Stomach (tissue), 19 donors: ENCODE results near the gene TLR8. TPM values are rescaled to one million over a fixed set of nuclear protein-coding genes. Genes with fewer than 3 reads are reported as not detected.

Source experiments
- DNase-seq, 2 donors: peaks; one replicate each; pipeline versions ENCODE4 v3.0.0 to v3.0.0-alpha.2; 2013 to 2019
- H3K27ac ChIP-seq, 5 donors: fragments of 200-600 bp in 4 of 5; sonication (generic) in 4 of 5; one replicate each; pipeline ENCODE4 v1.5.1; 2013 to 2019; ENCODE audit warnings: mild to moderate bottlenecking in 1 of 5, moderate library complexity in 1 of 5
- H3K27me3 ChIP-seq, 3 donors: fragments of 200-600 bp; sonication (generic); one replicate each; pipeline ENCODE4 v1.5.1; 2017 to 2019; ENCODE audit warnings: mixed run types in 1 of 3
- H3K36me3 ChIP-seq, 4 donors: fragments of 200-600 bp; sonication (generic); 1 replicate in 3 of 4; 2 replicates in 1 of 4; pipeline ENCODE4 v1.5.1; 2016 to 2019
- H3K4me1 ChIP-seq, 4 donors: fragments of 200-600 bp; sonication (generic); one replicate each; pipeline ENCODE4 v1.5.1; 2016 to 2019
- H3K4me3 ChIP-seq, 4 donors: fragments of 200-600 bp; sonication (generic) in 3 of 4; one replicate each; pipeline ENCODE4 v1.5.1; 2016 to 2019; ENCODE audit warnings: mild to moderate bottlenecking in 1 of 4
- H3K9me3 ChIP-seq, 4 donors: fragments of 200-600 bp; sonication (generic); one replicate each; pipeline ENCODE4 v1.5.1; 2016 to 2019
- EP300 ChIP-seq: sonication (generic); formaldehyde crosslinking; IDR thresholded peaks from one replicate; pipeline ENCODE4 v1.6.1; 2017; ENCODE audit warnings: antibody characterized with exemption
- POLR2A ChIP-seq, 4 donors: fragments of 450-650 bp; IDR thresholded peaks; one replicate each; pipeline ENCODE4 v1.6.1; 2016; ENCODE audit warnings: antibody characterized with exemption in 4 of 4, control low read depth in 2 of 4, mild to moderate bottlenecking in 1 of 4, moderate library complexity in 1 of 4
- POLR2AphosphoS5 ChIP-seq, 3 donors: sonication (generic); formaldehyde crosslinking; IDR thresholded peaks; one replicate each; pipeline ENCODE4 v1.6.1; 2016; ENCODE audit warnings: antibody characterized with exemption in 3 of 3
- WGBS, 5 donors: extraction: QIAGEN DNeasy Blood & Tissue Kit in 3 of 5; methylation state at CpG; one replicate each; pipeline versions ENCODE4 v1.1.5 to v1.1.7; 2013 to 2018; 5-methylcytosine and 5-hydroxymethylcytosine counted together
- intact Hi-C: fragments of 100-400 bp; cut with DNase I; formaldehyde crosslinking; loops from one replicate; pipeline ENCODE4 v1.15.1; 2023; ENCODE audit warnings: low total_unique reads
- long read RNA-seq, 10 donors: transcript quantifications; one replicate each; lab custom pipeline, GENCODE V29; 2026
- polyA plus RNA-seq, 3 donors: library from polyadenylated mRNA; stranded (reverse); fragments of 200-250 nt; gene quantifications; one replicate each; pipeline ENCODE4 v1.2.3, GENCODE V29; 2013
- total RNA-seq, 5 donors: library from RNA; depleted of rRNA; stranded (reverse); fragments of >200 nt; gene quantifications; one replicate each; pipeline versions ENCODE4 v1.1.0 to v1.2.3, GENCODE V29; 2014 to 2016
- TF ChIP-seq, protein P1 (sequence below), 7 experiments: fragments of 450-650 bp in 4 of 7; fragments of 200-600 bp in 3 of 7; sonication (generic) in 3 of 7; IDR thresholded peaks; one replicate each; pipeline ENCODE4 v1.5.1; 2016 to 2019; ENCODE audit warnings: antibody characterized with exemption in 7 of 7, control low read depth in 2 of 7, mild to moderate bottlenecking in 1 of 7
- donor health status: healthy with polysubstance abuse.
- donor health status: Bipolar disorder and iron deficiency.
- donor health status: healthy.

TLR8 gene
- total RNA-seq: 1 to 10 TPM in 3 of 5 donors, not detected in 2; 1.5 to 4.0 (median 1.7) TPM
- under 1 TPM in 2 of 3 donors, not detected in 1; 0.13 to 0.31 TPM for polyA plus RNA-seq
- long read RNA-seq, donor 1: 0 reads
- long read RNA-seq, donor 2: 0 reads
- long read RNA-seq, donor 3: 0 reads
- long read RNA-seq, donor 4: 0 reads
- long read RNA-seq, donor 5: 0 reads
- long read RNA-seq, donor 6: 0 reads
- long read RNA-seq, donor 7: 0 reads
- long read RNA-seq, donor 8: 0 reads
- long read RNA-seq, donor 9: 0 reads
- long read RNA-seq, donor 10: 0 reads

- 80 to 87% (median 84%) methylated on average over 15 of the region's 15 CpGs for WGBS, 5 donors
These were observed at the start of gene TLR8 for GRCh38 chrX:12906046-12906761. Gene TLR8 (plus strand): TSS chrX:12906620. CDS start chrX:12906707, 87 bp downstream.

GRCh38 chrX:12865359-12865758 is 41.1 kb upstream of the TLR8 start:
- TF ChIP-seq, protein P1, sequence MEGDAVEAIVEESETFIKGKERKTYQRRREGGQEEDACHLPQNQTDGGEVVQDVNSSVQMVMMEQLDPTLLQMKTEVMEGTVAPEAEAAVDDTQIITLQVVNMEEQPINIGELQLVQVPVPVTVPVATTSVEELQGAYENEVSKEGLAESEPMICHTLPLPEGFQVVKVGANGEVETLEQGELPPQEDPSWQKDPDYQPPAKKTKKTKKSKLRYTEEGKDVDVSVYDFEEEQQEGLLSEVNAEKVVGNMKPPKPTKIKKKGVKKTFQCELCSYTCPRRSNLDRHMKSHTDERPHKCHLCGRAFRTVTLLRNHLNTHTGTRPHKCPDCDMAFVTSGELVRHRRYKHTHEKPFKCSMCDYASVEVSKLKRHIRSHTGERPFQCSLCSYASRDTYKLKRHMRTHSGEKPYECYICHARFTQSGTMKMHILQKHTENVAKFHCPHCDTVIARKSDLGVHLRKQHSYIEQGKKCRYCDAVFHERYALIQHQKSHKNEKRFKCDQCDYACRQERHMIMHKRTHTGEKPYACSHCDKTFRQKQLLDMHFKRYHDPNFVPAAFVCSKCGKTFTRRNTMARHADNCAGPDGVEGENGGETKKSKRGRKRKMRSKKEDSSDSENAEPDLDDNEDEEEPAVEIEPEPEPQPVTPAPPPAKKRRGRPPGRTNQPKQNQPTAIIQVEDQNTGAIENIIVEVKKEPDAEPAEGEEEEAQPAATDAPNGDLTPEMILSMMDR (IDR thresholded peaks at IDR 0.05): no peak
- TF ChIP-seq EP300 (no peak), POLR2AphosphoS5 (IDR thresholded peaks at IDR 0.05) (no peak), POLR2A (IDR thresholded peaks at IDR 0.05) (no peak)
- WGBS, 5 donors: 68 to 82% (median 71%) methylated on average over 7 of the region's 7 CpGs
- Histone ChIP-seq H3K4me3 (no peak overlapping the region), H3K27me3 (no peaks in the 10 kb centered on the region), H3K27ac (no peak overlapping the region), H3K36me3 (no peaks in the 10 kb centered on the region), H3K9me3 (peaks cover 0 to 24% (median 10%) of the 10 kb centered on the region in 4 donors), H3K4me1 (no peaks in the 10 kb centered on the region)
- intact Hi-C loops: no loop called here
- peak in 1 of 2 donors; percentile 33 for DNase-seq

More at GRCh38 chrX:12906046-12906761, at the start of gene TLR8:
- H3K4me3 ChIP-seq: peak within 1 kb of the TSS in 1 of 4 donors; percentile 11
- TF ChIP-seq POLR2A (IDR thresholded peaks at IDR 0.05) (no peak), POLR2AphosphoS5 (IDR thresholded peaks at IDR 0.05) (no peak), EP300 (no peak)
- TF ChIP-seq, protein P1 (IDR thresholded peaks at IDR 0.05): no peak
- H3K9me3 ChIP-seq: no peaks in the 10 kb centered on the region
- intact Hi-C loops: no loop called here
- no peaks in the 10 kb centered on the region for H3K27me3 ChIP-seq
- H3K27ac ChIP-seq: peak within 1 kb of the TSS in 2 of 5 donors; percentile 12 to 31
- no peaks in the 10 kb centered on the region for H3K36me3 ChIP-seq
- DNase-seq: no peak
- H3K4me1 ChIP-seq: peaks cover 0 to 6% (median 0%) of the 10 kb centered on the region in 4 donors

- WGBS, 5 donors: 62 to 76% (median 66%) methylated on average over 6 to 7 of the region's 7 CpGs
- no peaks in the 10 kb centered on the region for H3K27me3 ChIP-seq
- intact Hi-C loops: no loop called here
- peaks cover 0 to 24% (median 10%) of the 10 kb centered on the region in 4 donors for H3K9me3 ChIP-seq
- no peak within 1 kb of the TSS for H3K4me3 ChIP-seq
- H3K4me1 ChIP-seq: no peaks in the 10 kb centered on the region
- no peak for DNase-seq
- TF ChIP-seq POLR2A (IDR thresholded peaks at IDR 0.05) (no peak), EP300 (no peak)
- no peaks in the 10 kb centered on the region for H3K36me3 ChIP-seq
- no peak within 1 kb of the TSS for H3K27ac ChIP-seq
These were observed 39.7 kb upstream of the TLR8 start, which contains the start of gene TLR7 for GRCh38 chrX:12866451-12867377. Gene TLR7 (plus strand): TSS chrX:12867072. CDS start chrX:12867579, 507 bp downstream.

DNA sequence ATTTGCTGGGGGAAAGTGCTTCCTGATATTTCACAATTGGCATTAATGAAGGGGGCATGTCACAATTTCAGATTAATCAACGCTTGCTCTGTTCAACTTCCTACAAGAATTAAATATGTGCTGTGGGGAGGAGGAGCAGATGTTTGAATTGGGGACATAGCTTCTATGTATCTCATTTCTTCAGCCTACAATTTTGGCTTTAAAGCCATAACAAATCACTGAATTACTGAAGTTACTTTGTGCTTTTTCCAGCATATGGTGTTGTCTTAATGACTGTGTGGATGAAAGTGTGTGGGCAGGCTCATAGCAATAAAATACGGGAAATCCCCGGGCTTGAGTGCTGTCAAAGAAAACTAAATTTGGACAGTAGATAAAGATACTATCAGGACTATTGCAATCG is 38.7 kb upstream of the TLR8 start:
- H3K4me1 ChIP-seq: no peaks in the 10 kb centered on the region
- H3K4me3 ChIP-seq: no peak overlapping the region
- no peak overlapping the region for H3K27ac ChIP-seq
- peaks cover 0 to 18% (median 8%) of the 10 kb centered on the region in 4 donors for H3K9me3 ChIP-seq
- no peaks in the 10 kb centered on the region for H3K36me3 ChIP-seq
- DNase-seq: no peak
- no peaks in the 10 kb centered on the region for H3K27me3 ChIP-seq
- intact Hi-C loops: no loop called here
- TF ChIP-seq POLR2AphosphoS5 (IDR thresholded peaks at IDR 0.05): no peak
- no peak for TF ChIP-seq POLR2A (IDR thresholded peaks at IDR 0.05)
- TF ChIP-seq, protein P1 (IDR thresholded peaks at IDR 0.05): no peak
- no peak for TF ChIP-seq EP300
- 41 to 78% (median 63%) methylated on average over 4 of the region's 4 CpGs for WGBS, 5 donors
